SIG-M5 treated with dmso at 0.1 percent for 504 hours (cell line): Measurements from ENCODE around the gene TTC29.
"Not testable (repeated sequence)": the region's sequence is repeated elsewhere in the genome, so short reads cannot be mapped to it uniquely, and the experiment has no call there.

ENCODE experiments used
- DNase-seq: peaks from one replicate; lab custom pipeline; 2025; ENCODE audit not compliant: unreplicated experiment; lab: John Stamatoyannopoulos, UW

TTC29 gene

DNA sequence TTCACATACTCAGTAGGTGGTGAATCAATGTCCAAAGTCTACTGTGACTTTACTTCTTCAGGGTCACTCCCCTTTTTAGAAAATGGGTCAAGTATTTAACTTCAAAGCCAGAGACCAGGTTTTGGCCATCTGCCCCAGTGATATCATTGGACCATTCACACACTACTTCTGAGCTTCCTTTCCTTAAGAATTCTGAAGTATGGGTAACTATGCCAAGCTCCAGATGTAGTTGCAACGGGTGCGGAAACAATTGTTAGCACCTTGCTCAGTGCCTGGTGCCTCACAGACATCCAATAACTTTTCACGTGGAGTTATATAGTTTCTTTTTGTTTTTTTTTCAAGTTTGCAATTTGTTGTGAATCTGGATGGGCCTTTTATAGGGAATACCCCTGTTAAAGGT is 62.6 kb downstream of the TTC29 start:
- DNase-seq: no peak

DNA sequence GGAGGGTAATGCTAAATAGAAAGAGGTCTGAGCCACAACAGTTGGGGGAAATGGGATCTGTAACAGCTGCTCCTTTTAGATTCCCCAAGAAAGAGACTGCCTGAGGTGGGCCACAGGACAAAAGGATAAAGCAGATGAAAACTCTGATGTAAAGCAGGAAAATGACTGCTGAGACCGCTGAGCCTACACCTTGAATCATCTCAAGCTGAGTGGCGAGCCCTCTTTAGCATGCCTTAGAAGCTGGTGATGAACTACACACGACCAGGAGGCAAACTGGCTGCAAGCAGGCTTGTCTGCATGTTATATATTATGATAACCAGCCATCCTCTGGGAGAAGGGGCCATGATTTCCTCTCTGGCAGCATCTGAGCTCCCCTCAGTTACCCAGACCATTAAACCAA is 88.4 kb downstream of the TTC29 start:
- DNase-seq: no peak

DNA sequence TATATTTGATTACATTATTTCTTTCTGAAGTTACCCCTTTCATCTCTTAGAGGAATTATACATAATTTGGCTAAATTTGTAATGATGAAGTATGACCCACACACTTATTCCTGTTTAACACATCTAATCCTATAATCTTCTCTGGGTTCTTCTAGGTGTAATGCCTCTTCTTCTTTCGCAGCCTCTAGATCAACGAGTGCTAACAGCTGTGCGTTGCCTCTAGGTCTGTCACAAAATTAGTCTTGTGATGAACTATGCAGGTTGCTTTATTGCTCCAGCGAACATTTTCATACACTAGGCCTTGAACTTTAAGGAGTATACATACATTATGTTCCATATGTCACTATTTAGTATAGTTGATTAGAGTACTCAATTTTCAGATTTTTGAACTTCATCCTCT is 89.9 kb downstream of the TTC29 start:
- no peak for DNase-seq

DNA sequence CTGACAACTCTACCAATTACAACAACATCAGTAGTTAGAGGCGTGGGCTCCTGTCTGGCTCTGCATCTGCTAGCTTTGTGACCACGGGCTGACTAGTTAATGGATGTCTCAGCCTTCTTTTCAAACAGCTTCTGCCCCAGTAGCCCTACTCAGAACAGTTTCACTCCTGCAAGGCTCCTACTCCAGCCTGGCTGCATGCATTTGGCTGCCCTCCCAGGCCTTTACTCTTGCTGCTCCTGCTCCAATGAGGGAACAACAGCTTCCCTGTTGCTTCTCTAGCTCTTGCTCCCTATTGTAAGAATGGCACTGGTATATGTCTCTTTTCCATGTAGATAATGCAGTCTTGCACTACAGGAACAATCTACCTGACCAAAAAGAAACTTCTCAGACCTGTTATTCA is 93.3 kb downstream of the TTC29 start:
- DNase-seq: no peak

DNA sequence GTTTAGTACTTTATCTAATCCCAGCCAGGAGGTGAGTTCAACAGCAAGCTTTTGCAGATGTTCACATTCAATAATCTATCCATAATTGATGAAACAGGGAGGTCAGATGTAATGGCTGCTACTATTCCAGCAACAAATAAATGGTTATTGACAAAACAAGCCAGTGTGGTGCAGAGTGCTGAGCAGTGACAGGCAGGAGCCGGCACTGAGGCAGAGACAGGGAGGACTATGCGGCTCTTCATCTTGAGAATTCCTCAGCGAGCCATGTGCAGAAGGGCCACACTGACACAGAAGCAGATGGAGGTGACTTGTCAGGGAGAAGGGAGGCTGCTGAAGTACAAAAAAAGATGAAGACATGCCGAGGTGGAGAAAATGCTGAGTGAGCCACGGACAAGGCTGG is 98.3 kb downstream of the TTC29 start:
- DNase-seq: no peak

DNA sequence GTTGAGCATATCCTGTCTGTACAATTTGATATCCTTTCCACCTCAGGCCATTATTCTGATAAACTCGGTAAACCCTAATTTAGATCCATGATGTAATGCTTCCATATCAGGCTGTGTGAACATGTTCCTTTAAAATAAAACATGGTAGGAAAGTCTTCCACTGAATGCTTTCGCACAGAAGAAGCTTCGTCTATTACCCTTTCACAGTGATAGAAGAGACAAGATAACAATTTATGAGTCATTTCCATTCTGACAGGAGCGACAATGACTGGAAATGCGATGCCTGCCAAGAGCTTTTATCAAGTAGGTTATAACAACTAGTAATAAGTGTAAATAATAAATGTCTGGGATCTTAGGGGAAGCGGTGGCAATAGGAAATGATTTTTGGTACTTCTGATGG is 98.8 kb downstream of the TTC29 start:
- no peak for DNase-seq

DNA sequence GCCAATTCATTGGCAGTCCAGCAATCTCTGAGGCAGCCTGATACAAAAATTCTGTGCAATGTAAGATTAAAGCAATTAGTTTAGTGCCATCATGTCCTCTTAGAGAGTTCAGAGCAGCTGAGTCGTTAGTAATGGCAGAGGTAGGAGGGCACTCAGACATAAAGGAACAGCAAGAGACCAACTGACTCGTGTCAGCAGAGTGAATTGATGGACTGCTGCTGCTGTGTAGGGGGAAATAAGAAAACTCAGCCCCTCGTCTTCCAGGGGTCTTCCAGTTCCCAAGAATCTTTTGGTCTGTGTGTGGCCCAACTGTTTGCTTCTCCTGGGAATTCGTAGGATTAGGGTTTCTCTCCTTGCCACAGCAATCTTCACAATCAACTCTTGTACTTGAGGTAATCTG is 100.9 kb downstream of the TTC29 start:
- DNase-seq: no peak

DNA sequence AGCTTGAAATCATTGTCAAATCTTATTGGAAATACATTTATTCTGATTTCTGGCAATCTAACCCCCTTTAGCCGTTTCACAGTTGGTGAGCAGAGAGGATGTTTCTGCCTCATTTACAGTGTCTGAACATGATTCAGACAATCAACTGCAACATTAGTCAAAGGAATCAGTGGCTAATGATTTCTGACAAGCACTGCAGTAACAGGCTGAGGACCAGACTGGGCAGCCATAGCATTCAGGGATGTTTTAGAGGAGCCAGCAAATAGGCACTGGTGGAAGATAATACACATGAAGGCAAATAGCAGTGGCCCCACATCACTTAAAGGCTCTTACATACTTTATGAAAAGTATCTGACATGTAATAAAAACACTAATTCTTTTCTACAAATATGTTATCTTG is 102.8 kb downstream of the TTC29 start:
- DNase-seq: no peak

DNA sequence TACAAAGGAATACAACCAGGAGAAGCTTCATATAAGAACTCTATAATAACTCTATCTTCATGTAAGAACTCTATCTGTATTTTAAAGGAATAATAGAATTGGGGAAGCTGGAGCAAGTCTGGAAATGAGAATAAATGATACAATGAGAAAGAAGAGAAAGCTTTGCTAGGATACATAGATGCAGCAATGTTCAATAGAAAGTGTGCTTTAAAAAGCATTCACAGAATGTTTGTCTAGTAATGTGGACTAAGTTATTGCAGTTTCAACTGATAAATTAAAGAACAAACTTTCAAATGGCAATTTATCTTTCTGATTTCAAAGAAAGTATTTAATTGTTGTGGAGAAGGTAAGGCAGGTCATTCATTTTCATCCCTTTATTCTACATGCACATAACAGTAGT is 104.9 kb downstream of the TTC29 start:
- no peak for DNase-seq

DNA sequence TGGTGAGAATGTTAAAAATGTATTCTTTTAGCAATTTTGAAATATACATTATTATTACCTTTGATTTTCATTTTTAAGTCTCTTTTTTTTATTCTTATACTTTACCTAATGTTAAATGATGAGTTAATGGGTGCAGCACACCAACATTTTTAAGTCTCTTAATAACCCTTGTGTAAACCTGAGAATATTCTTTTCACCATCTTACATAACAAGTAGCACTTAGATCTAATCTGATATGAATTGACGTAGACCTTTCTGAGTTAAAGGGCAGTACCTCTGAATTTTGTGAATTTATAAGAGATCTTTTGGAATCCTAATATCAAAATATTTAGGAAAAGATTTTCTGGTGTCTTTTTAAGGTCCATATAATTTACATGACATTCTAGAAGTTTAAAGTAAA is 110.6 kb downstream of the TTC29 start:
- no peak for DNase-seq

DNA sequence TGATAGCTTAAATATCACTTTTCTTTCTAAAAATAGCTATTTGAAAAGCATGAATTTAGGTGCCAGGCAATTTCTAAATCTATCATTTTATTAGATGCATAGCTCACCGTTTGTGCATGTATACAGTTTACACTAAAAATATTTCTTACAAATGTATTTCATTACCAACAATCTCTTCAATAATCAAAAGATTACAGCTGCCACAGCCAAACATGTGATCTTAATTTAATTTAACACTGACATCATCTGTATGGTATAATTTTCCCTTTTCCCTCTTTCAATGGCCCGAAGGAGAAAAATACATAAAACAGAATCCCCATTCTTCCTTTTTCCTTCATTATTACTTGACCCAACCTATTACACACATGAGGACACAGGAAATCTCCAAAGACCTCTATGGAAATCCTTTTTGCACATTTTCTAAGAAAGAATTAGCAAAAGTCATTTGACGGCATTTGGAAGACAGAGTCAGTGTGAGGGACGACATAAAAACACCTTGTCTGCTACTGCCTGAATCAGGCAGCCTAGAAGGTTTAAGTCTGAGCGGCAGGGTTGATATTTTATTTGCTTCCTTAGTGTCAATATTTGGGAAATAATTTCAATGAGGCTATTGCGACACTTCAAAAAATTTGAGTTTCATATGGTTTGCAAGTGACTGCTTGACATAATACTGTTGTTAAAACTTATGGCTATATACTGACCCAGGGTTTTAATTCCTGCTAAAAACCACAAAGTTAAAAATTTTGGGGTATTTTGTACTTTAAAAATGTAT is 111.2 kb downstream of the TTC29 start:
- no peak for DNase-seq

DNA sequence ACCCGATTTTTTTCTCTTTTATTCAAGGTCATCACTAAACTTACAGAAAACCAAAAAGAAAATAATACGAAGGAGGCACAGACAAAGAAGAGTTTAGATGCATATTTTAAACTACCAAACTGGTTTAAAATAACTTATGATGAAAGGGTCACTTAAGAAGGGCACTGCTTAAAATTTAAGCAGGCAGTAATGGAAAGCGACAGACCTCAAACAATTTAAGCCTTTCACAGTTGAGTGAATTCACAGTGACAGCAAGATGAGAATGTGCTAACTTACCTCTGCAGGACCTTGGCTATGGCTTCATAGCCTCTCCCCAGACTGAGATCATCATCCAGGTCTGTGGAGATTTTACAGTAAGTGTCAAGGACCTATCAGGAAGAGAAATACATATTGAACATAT is 112.1 kb downstream of the TTC29 start:
- DNase-seq: no peak

DNA sequence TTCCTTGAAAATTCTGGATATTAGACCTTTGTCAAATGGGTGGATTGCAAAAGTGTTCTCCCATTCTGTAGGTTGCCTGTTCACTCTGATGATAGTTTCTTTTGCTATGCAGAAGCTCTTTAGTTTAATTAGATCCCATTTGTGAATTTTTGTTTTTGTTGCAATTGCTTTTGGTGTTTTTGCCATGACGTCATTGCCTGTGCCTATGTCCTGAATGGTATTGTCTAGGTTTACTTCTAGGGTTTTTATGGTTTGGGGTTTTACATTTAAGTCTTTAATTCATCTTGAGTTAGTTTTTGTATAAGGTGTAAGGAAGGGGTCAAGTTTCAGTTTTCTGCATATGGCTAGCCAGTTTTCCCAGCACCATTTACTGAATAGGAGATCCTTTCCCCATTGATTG is 122.7 kb downstream of the TTC29 start:
- DNase-seq: not testable (repeated sequence)

DNA sequence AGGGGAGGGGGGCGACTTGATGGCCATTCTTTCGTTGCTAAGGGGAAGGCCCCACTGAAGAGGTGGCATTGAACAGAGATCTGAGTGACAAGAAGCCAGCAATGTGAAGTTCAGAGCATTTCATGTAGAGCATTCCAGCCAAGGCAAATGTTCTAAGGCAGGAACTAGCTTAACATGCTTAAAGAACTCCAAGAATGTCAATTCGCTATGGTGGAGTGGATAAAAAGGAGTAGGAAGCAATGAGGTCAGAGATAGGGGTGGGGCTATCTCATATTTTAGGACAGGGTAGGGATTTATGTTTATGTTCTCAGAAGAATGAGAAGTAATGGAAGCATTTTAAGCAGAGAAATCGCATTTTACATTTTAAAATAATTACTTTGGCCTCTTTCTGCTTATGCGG is 130.9 kb downstream of the TTC29 start:
- DNase-seq: no peak

DNA sequence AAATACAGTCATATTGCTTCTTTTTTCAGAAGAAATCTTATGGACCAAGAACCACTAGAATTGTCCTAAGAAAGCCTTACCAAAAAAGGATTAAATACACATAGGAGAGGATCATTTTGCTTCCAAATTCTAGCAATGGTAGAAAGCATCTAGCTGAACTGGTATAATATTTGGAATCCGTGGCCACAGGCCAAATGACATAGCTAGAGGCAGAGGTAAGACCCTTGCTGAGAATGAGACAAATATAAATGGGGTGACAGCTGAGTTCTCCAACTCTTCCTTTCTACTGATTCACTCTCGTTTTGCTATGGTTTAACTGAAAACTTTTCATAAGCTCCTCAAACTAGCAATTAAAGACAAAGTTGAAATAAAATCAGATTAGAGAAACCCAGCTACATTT is 150.0 kb downstream of the TTC29 start:
- DNase-seq: no peak

DNA sequence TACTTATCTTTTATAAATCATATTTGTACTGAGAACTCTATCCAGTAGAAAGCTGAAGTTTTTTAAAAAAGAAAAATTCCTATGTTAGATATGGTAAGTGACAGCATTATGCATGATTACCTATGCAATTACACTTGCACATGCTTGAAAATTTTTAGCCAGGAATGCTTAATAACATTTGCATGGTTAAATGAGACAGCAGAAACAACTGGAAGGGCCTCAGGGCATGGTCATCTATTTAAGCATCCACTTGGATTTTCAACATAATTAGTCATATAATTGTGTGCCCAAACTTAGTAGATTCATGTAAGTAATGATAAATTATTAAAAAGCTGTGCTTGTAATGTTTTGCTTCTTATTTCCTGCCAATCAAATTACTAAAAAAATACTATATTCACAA is 151.9 kb downstream of the TTC29 start:
- no peak for DNase-seq

DNA sequence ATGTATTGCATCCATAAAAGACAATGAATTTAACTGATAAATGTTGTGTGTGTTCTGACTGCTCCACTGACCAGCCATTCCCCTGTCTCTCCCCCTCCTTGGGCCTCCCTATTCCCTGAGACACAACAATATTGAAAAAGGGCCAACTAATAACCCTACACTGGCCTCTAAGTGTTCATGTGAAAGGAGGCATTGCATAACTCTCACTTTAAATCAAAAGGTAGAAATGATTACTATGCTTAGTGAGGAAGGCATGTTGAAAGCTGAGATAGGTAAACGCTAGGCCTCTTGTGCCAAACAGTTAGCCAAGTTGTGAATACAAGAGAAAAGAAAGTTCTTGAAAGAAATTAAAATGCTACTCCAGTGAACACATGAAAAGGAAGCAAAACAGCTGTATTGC is 154.2 kb downstream of the TTC29 start:
- no peak for DNase-seq

DNA sequence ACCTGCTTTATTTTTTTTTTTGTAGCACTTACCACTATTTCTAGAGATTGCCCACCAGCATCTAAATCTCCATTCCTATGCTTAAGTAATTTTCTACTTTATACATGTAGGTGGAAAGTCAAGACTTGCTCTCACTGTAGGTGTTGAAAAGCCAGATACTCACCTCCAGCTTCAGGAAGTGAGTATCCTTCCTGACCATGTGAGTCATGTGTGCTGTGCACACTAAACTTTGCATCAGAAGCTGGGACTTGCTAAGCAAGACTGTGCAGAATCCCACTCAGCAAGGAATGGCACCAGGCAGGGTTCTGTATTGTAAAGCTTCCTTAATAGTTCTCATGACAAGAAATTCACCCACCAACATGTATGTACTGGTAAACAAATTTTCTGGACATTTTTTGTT is 155.1 kb downstream of the TTC29 start:
- no peak for DNase-seq

DNA sequence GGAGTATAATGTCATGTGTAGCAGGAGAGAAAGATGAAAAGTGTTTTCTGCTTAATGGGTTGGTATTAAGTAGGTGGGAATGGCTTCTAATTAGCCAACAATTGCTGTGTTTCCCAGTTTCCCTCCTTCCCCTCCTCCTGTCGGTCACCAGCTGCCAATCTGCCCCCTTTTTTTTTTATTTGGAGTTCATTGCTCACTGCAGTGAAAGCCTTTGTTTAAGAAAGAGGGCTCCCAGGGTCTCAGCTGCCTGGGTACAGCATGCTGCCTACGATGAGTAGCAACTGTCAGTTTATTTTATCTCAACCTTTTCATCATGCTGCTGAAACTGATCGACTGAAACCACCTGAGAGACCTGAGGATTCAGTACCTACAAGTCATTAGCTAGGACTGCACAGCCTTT is 157.9 kb downstream of the TTC29 start:
- DNase-seq: no peak

DNA sequence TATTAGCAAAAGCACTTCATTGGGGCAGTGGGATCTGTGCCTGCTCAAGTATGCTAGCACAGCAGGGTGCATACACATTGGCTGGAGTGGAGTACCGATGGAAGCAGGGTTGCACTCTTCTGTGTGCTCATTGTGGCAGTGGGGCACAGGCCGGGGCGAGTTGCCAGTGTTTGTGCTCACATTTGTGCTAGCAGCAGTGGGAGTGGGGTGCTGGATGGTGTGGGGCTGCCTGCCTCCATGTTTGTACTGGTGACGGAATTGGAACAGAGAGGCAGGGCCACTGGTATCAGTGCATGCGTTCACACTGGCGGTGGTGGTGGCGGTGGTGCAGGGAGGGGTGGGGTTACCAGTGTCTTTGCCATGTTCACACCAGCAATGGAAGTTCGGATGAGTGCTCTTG is 169.0 kb downstream of the TTC29 start:
- DNase-seq: no peak

DNA sequence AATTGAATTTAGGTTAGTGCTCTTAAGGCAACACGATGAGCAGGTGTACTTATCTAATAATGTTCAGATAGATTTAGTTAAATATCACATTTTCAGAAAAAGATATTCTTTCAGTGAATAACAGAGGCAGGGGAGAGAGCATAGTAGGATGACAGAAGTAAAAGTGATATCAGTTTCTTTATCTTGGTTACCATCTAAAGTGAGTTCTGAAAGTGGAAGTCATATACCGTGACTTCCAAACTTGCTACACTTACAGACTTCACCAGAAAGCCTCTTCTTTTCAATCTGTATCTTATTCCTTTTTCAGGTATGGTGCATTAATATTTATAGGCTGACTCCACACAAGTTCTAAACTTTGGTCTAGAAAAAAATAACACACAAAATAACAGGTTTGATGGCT is 182.1 kb downstream of the TTC29 start:
- no peak for DNase-seq

DNA sequence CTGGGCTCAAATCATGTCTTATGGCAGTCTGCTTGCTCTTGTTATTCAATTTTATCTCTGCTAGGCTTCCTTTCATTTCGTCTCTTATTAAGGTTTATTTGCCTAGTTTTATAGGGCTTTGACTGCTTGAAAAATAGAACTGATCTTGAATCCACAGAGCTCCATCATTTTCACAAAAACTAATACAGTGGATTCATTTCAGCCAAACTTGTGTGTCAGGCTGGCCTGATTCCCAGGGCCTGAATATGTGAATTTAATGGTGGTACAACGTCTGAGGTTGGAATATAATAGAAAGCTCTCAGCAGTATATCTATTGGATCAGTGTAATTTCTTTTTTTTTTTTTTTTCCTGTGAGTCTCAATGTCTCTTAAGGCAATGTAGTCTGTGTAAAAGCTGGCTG is 183.6 kb downstream of the TTC29 start:
- no peak for DNase-seq

DNA sequence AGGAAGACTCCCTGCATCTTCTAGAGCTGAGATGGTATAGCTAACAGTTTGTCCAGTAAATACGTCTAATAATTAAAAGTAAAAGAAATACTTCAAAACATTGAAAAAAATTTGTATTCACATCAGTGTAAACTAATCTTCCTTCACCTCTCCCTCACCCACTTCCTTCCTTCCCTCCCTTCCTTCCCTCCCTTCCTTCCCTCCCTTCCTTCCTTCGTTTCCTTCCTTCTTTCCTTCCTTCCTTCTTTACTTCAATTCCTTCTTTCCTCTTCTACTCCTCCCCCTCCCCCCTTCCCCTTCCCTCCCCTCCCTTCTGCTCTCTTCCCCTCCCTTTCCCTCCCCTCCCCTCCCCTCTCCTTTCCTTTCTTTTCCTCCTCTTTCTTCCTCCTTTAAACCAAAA is 203.2 kb downstream of the TTC29 start:
- no peak for DNase-seq

DNA sequence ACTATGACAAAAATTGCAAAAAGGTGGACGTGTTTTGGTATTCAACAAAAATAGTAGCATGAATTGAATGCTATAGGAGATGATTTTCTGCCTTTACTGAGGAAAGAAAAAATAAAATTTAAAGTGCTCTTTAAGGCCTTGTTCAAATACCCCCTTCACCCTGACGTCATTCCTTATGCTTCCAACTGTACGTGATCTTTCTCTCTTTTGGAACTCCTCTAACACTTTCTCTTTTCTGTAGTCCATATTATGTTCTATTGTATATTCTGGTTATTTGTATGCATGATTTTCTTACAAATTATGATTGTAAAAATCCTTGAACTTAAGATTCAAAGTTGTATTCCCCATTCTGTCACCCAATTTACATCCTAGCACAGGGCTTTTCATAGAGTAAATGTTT is 206.5 kb downstream of the TTC29 start:
- DNase-seq: no peak
